GM12865 (cell line): ENCODE data around the gene SMAD2.

Source experiments
- DNase-seq: peaks from one replicate; pipeline ENCODE4 v3.0.0; 2010; ENCODE audit warnings: low read depth
- H3K4me3 ChIP-seq: 2 replicates; pipeline ENCODE4 v1.5.1; 2011; ENCODE audit warnings: mild to moderate bottlenecking, low read depth, low read length, control low read depth
- CTCF ChIP-seq: IDR thresholded peaks from 2 replicates; pipeline ENCODE4 v1.5.1; 2011; ENCODE audit warnings: low read length, control low read depth, low read depth, inconsistent platforms; ENCODE audit not compliant: insufficient read depth; ENCODE audit errors: missing control alignments

SMAD2 gene

GRCh38 chr18:47793609-47794008 lies 136.8 kb downstream of the SMAD2 start:
- H3K4me3 ChIP-seq, result no peak overlapping the region
- TF ChIP-seq CTCF, result no peak
- DNase-seq, result no peak

- H3K4me3 ChIP-seq, result no peak overlapping the region
- DNase-seq, result no peak
- no peak for TF ChIP-seq CTCF
Measured at GRCh38 chr18:47791461-47791985, 138.9 kb downstream of the SMAD2 start.

GRCh38 chr18:47790036-47790435 lies 140.4 kb downstream of the SMAD2 start:
- no peak for DNase-seq
- no peak overlapping the region for H3K4me3 ChIP-seq
- no peak for TF ChIP-seq CTCF

- no peak overlapping the region for H3K4me3 ChIP-seq
- DNase-seq, result no peak
- TF ChIP-seq CTCF, result no peak
Measured at GRCh38 chr18:47788621-47789020, 141.8 kb downstream of the SMAD2 start.

GRCh38 chr18:47781561-47781960 lies 148.9 kb downstream of the SMAD2 start:
- no peak for DNase-seq
- H3K4me3 ChIP-seq, result no peak overlapping the region
- TF ChIP-seq CTCF, result no peak

GRCh38 chr18:47780011-47780725 lies 150.3 kb downstream of the SMAD2 start:
- no peak overlapping the region for H3K4me3 ChIP-seq
- no peak for DNase-seq
- TF ChIP-seq CTCF, result no peak

- H3K4me3 ChIP-seq, result no peak overlapping the region
- TF ChIP-seq CTCF, result no peak
- DNase-seq, result no peak
Measured at GRCh38 chr18:47779381-47779780, 151.1 kb downstream of the SMAD2 start.
